Esophagus muscularis mucosa (tissue), 3 donors: ENCODE results near the gene NUP210L.

ENCODE experiments used
- CTCF ChIP-seq, 3 experiments: fragments of 200-600 bp in 2 of 3; fragments of 450-650 bp in 1 of 3; sonication (generic) in 2 of 3; IDR thresholded peaks; one replicate each; pipeline ENCODE4 v1.5.1; 2017 to 2019; ENCODE audit warnings: antibody characterized with exemption in 3 of 3, mild to moderate bottlenecking in 2 of 3, moderate library complexity in 1 of 3
- POLR2A ChIP-seq: fragments of 450-650 bp; IDR thresholded peaks from one replicate; pipeline ENCODE4 v1.6.1; 2017; ENCODE audit warnings: antibody characterized with exemption, moderate library complexity, mild to moderate bottlenecking, low read depth
- POLR2AphosphoS5 ChIP-seq, 2 donors: sonication (generic); formaldehyde crosslinking; IDR thresholded peaks; one replicate each; pipeline ENCODE4 v1.6.1; 2017; ENCODE audit warnings: antibody characterized with exemption in 2 of 2

GRCh38 chr1:153985341-153985912, 169.4 kb downstream of the NUP210L start:
- no peak for TF ChIP-seq CTCF (IDR thresholded peaks at IDR 0.05)
- TF ChIP-seq POLR2AphosphoS5 (IDR thresholded peaks at IDR 0.05) = peak; percentile 34 to 68
- TF ChIP-seq POLR2A = no peak
